ENCODE data around the gene ZNF266.
A peak's percentile ranks its signal among the peaks of the same experiment; 100 is the strongest.

The ZNF266 gene

GRCh38 chr19:9435279-9436268 is at the start of gene ZNF266:
TSS of gene ZNF266 (minus strand) at chr19:9435573. CDS start at chr19:9420089, 15,484 bp downstream.
- DNase-seq (ENCODE audit: low read depth): peak; percentile 83

GRCh38 chr19:9485140-9485539 is 49.8 kb upstream of the ZNF266 start:
- DNase-seq (ENCODE audit: low read depth): no peak

GRCh38 chr19:9474975-9475374 is 39.6 kb upstream of the ZNF266 start:
- DNase-seq (ENCODE audit: low read depth): no peak

- DNase-seq (ENCODE audit: low read depth): no peak
Measured at GRCh38 chr19:9467161-9467560, 31.8 kb upstream of the ZNF266 start.

GRCh38 chr19:9461938-9462337 is 26.6 kb upstream of the ZNF266 start:
- DNase-seq (ENCODE audit: low read depth): no peak

GRCh38 chr19:9456018-9456689 is 20.8 kb upstream of the ZNF266 start:
- DNase-seq (ENCODE audit: low read depth): no peak

GRCh38 chr19:9453953-9454352 is 18.6 kb upstream of the ZNF266 start:
- DNase-seq (ENCODE audit: low read depth): no peak

GRCh38 chr19:9445037-9445436 is 9.7 kb upstream of the ZNF266 start:
- no peak for DNase-seq (ENCODE audit: low read depth)

- no peak for DNase-seq (ENCODE audit: low read depth)
Measured at GRCh38 chr19:9436358-9436757, 985 bp upstream of the ZNF266 start.

- DNase-seq (ENCODE audit: low read depth): no peak
Measured at GRCh38 chr19:9431475-9431874, 3.9 kb downstream of the ZNF266 start.

- no peak for DNase-seq (ENCODE audit: low read depth)
Measured at GRCh38 chr19:9430444-9430843, 4.9 kb downstream of the ZNF266 start.

- DNase-seq (ENCODE audit: low read depth): no peak
Measured at GRCh38 chr19:9427941-9428340, 7.4 kb downstream of the ZNF266 start.

GRCh38 chr19:9413240-9413954 is 22.0 kb downstream of the ZNF266 start:
- DNase-seq (ENCODE audit: low read depth): no peak

- no peak for DNase-seq (ENCODE audit: low read depth)
Measured at GRCh38 chr19:9407827-9408226, 27.5 kb downstream of the ZNF266 start.

- peak; percentile 16 for DNase-seq (ENCODE audit: low read depth)
Measured at GRCh38 chr19:9406798-9407352, 28.5 kb downstream of the ZNF266 start.

- DNase-seq (ENCODE audit: low read depth): no peak
Measured at GRCh38 chr19:9381361-9381785, 54.0 kb downstream of the ZNF266 start.

GRCh38 chr19:9370738-9371619 is 64.4 kb downstream of the ZNF266 start:
- DNase-seq (ENCODE audit: low read depth): no peak

GRCh38 chr19:9362905-9363304 is 72.5 kb downstream of the ZNF266 start, which contains the start of gene ZNF177:
TSS of gene ZNF177 (plus strand) at chr19:9363013. CDS start at chr19:9378312, 15,299 bp downstream.
- DNase-seq (ENCODE audit: low read depth): no peak

Measured in activated T-helper 9 cell treated with anti-CD3 and anti-CD28 coated beads, Interleukin-2, amount 50 U/mL, for 16 hours (primary cell).